H9 (cell line): ENCODE results near the gene ADAM8. TPM values are rescaled to one million over a fixed set of nuclear protein-coding genes. Genes with fewer than 3 reads are reported as not detected.
A peak's percentile ranks its signal among the peaks of the same experiment; 100 is the strongest.

Source experiments
- DNase-seq: peaks from one replicate; pipeline ENCODE4 v3.0.0-alpha.2; 2017
- H2AFZ ChIP-seq: one replicate; pipeline ENCODE4 v1.6.1; 2013; ENCODE audit warnings: mild to moderate bottlenecking, low read length, control low read depth, moderate library complexity
- H2AK5ac ChIP-seq: 2 replicates; pipeline ENCODE4 v1.6.1; 2013; ENCODE audit warnings: low read length, control low read depth, mixed read lengths; ENCODE audit not compliant: insufficient read length
- H2BK120ac ChIP-seq: one replicate; pipeline ENCODE4 v1.6.1; 2013; ENCODE audit warnings: low read depth, mild to moderate bottlenecking, low read length, control low read depth, inconsistent platforms; ENCODE audit not compliant: poor library complexity, severe bottlenecking
- H2BK12ac ChIP-seq: 2 replicates; pipeline ENCODE4 v1.6.1; 2013; ENCODE audit warnings: low read length, control low read depth, mixed read lengths, low read depth; ENCODE audit not compliant: insufficient read length
- H2BK15ac ChIP-seq: 2 replicates; pipeline ENCODE4 v1.6.1; 2013; ENCODE audit warnings: low read depth, low read length, control low read depth
- H2BK20ac ChIP-seq: one replicate; pipeline ENCODE4 v1.6.1; 2013; ENCODE audit warnings: low read depth, mild to moderate bottlenecking, low read length, control low read depth, inconsistent platforms; ENCODE audit not compliant: poor library complexity, severe bottlenecking
- H2BK5ac ChIP-seq: 2 replicates; pipeline ENCODE4 v1.6.1; 2013; ENCODE audit warnings: low read length, control low read depth, mixed read lengths; ENCODE audit not compliant: insufficient read length
- H3K14ac ChIP-seq: 2 replicates; pipeline ENCODE4 v1.6.1; 2013; ENCODE audit warnings: low read length, control low read depth; ENCODE audit not compliant: insufficient read depth
- H3K18ac ChIP-seq: 2 replicates; pipeline ENCODE4 v1.6.1; 2013; ENCODE audit warnings: low read depth, mild to moderate bottlenecking, mixed read lengths, low read length, control low read depth; ENCODE audit not compliant: insufficient read length
- H3K23ac ChIP-seq: 2 replicates; pipeline ENCODE4 v1.6.1; 2013; ENCODE audit warnings: low read length, control low read depth, mixed read lengths, low read depth; ENCODE audit not compliant: insufficient read length
- H3K23me2 ChIP-seq: 2 replicates; pipeline ENCODE4 v1.6.1; 2013; ENCODE audit warnings: low read depth, mild to moderate bottlenecking, mixed read lengths, low read length, control low read depth; ENCODE audit not compliant: insufficient read length, poor library complexity, severe bottlenecking
- H3K27ac ChIP-seq: 2 replicates; pipeline ENCODE4 v1.5.1; 2013; ENCODE audit warnings: low read length, control low read depth, mixed read lengths, low read depth; ENCODE audit not compliant: insufficient read length
- H3K27me3 ChIP-seq: 2 replicates; pipeline ENCODE4 v1.6.1; 2013; ENCODE audit warnings: low read length, control low read depth, inconsistent platforms; ENCODE audit not compliant: insufficient read depth
- H3K4ac ChIP-seq: 2 replicates; pipeline ENCODE4 v1.6.1; 2013; ENCODE audit warnings: low read depth, mild to moderate bottlenecking, control low read depth, inconsistent platforms, low read length, moderate library complexity
- H3K4me1 ChIP-seq: 2 replicates; pipeline ENCODE4 v1.6.1; 2013; ENCODE audit warnings: low read length, control low read depth, inconsistent platforms; ENCODE audit not compliant: insufficient read depth
- H3K4me2 ChIP-seq: 2 replicates; pipeline ENCODE4 v1.6.1; 2013; ENCODE audit warnings: low read length, control low read depth, mixed read lengths; ENCODE audit not compliant: insufficient read length, insufficient read depth
- H3K56ac ChIP-seq: 2 replicates; pipeline ENCODE4 v1.6.1; 2013; ENCODE audit warnings: low read depth, mild to moderate bottlenecking, mixed read lengths, low read length, control low read depth; ENCODE audit not compliant: insufficient read length
- H3K79me1 ChIP-seq: 2 replicates; pipeline ENCODE4 v1.6.1; 2013; ENCODE audit warnings: low read depth, mild to moderate bottlenecking, moderate library complexity, low read length, control low read depth, inconsistent platforms; ENCODE audit not compliant: insufficient read depth, poor library complexity, severe bottlenecking
- H3K79me2 ChIP-seq: 2 replicates; pipeline ENCODE4 v1.6.1; 2013; ENCODE audit warnings: low read length, control low read depth, inconsistent platforms; ENCODE audit not compliant: insufficient read depth
- H3K9ac ChIP-seq: 2 replicates; pipeline ENCODE4 v1.6.1; 2013; ENCODE audit warnings: low read length, control low read depth, mixed read lengths; ENCODE audit not compliant: insufficient read length; ENCODE audit errors: extremely low read depth
- H3K9me3 ChIP-seq: one replicate; pipeline ENCODE4 v1.6.1; 2013; ENCODE audit warnings: low read depth, low read length, inconsistent platforms; ENCODE audit not compliant: control insufficient read depth
- H3T11ph ChIP-seq: one replicate; pipeline ENCODE4 v1.6.1; 2013; ENCODE audit warnings: mild to moderate bottlenecking, low read length, control low read depth, inconsistent platforms
- H4K20me1 ChIP-seq: one replicate; pipeline ENCODE4 v1.6.1; 2013; ENCODE audit not compliant: control insufficient read depth, insufficient read length, insufficient read depth
- H4K5ac ChIP-seq: 2 replicates; pipeline ENCODE4 v1.6.1; 2013; ENCODE audit warnings: low read depth, mild to moderate bottlenecking, mixed read lengths, low read length, control low read depth; ENCODE audit not compliant: insufficient read length
- H4K8ac ChIP-seq: replicated peaks from 2 replicates; pipeline ENCODE4 v1.6.1; 2013; ENCODE audit warnings: low read length, control low read depth, mixed read lengths, low read depth; ENCODE audit not compliant: insufficient read length
- H4K91ac ChIP-seq: 2 replicates; pipeline ENCODE4 v1.6.1; 2013; ENCODE audit warnings: low read depth, mild to moderate bottlenecking, moderate library complexity, mixed read lengths, low read length, control low read depth; ENCODE audit not compliant: insufficient read length
- H3K27ac Mint-ChIP-seq, 3 experiments: 2 replicates in 2 of 3; 3 replicates in 1 of 3; pipeline ENCODE4 v1.8.0; 2020 to 2021; ENCODE audit warnings: mixed read lengths in 3 of 3, mild to moderate bottlenecking in 1 of 3, moderate library complexity in 1 of 3
- H3K27me3 Mint-ChIP-seq: 2 replicates; pipeline ENCODE4 v1.8.0; 2021; ENCODE audit warnings: low read depth, mild to moderate bottlenecking, moderate library complexity, mixed read lengths
- H3K36me3 Mint-ChIP-seq, 3 experiments: 2 replicates in 2 of 3; 3 replicates in 1 of 3; pipeline ENCODE4 v1.8.0; 2020 to 2021; ENCODE audit warnings: low read depth in 3 of 3, mixed read lengths in 3 of 3; ENCODE audit not compliant: insufficient read depth in 1 of 3
- H3K4me1 Mint-ChIP-seq, 2 experiments: 2 replicates each; pipeline ENCODE4 v1.8.0; 2020; ENCODE audit warnings: mixed read lengths in 2 of 2
- H3K4me3 Mint-ChIP-seq, 2 experiments: 2 replicates in 1 of 2; 3 replicates in 1 of 2; pipeline ENCODE4 v1.8.0; 2020 to 2021; ENCODE audit warnings: mild to moderate bottlenecking in 2 of 2, mixed read lengths in 2 of 2, moderate library complexity in 1 of 2
- H3K9me3 Mint-ChIP-seq, 2 experiments: 2 replicates in 1 of 2; 3 replicates in 1 of 2; pipeline ENCODE4 v1.8.0; 2020; ENCODE audit warnings: mild to moderate bottlenecking in 2 of 2, mixed read lengths in 2 of 2, moderate library complexity in 1 of 2
- CTCF ChIP-seq: fragments of 200-600 bp; sonication (generic); conservative IDR thresholded peaks from 3 replicates; pipeline ENCODE4 v1.8.0; 2021; ENCODE audit warnings: antibody characterized with exemption, mild to moderate bottlenecking
- WGBS: extraction: QIAGEN DNeasy Blood & Tissue Kit; methylation state at CpG from one replicate; pipeline ENCODE4 v1.1.7; 2013; ENCODE audit warnings: missing lambda C conversion rate, low lambda C conversion rate, mixed read lengths; ENCODE audit not compliant: insufficient read length; ENCODE audit errors: extremely low coverage; 5-methylcytosine and 5-hydroxymethylcytosine counted together
- total RNA-seq: library from RNA; stranded (reverse); gene quantifications from 2 replicates; pipeline ENCODE4 v1.2.1, GENCODE V29; 2021

ADAM8 gene
- total RNA-seq, 1 experiment from 2014 or later = 5.4 TPM

GRCh38 chr10:133254421-133255120, 22.1 kb downstream of the ADAM8 start:
- Histone ChIP-seq H4K91ac (no peak overlapping the region), H3K27me3 (no peaks in the 10 kb centered on the region), H3K14ac (no peak overlapping the region), H4K8ac (no peak overlapping the region), H2AFZ (no peak overlapping the region), H3K9me3 (no peaks in the 10 kb centered on the region), H2BK5ac (no peak overlapping the region), H3K4me1 (no peaks in the 10 kb centered on the region), H3K18ac (no peak overlapping the region), H3K79me2 (no peaks in the 10 kb centered on the region), H3K23ac (no peak overlapping the region), H4K20me1 (no peaks in the 10 kb centered on the region), H2BK15ac (no peak overlapping the region), H2BK20ac (no peak overlapping the region), H2AK5ac (no peak overlapping the region), H2BK12ac (no peak overlapping the region), H3K4me2 (no peak overlapping the region), H3T11ph (no peak overlapping the region), H4K5ac (no peak overlapping the region), H3K9ac (no peak overlapping the region), H2BK120ac (no peak overlapping the region), H3K56ac (no peak overlapping the region), H3K27ac (no peak overlapping the region), H3K79me1 (no peaks in the 10 kb centered on the region), H3K4ac (no peak overlapping the region), H3K23me2 (no peaks in the 10 kb centered on the region)
- Mint-ChIP-seq H3K9me3 (no peaks in the 10 kb centered on the region; a peak in 2 of 5 replicates), H3K36me3 (no peaks in the 10 kb centered on the region), H3K4me1 (peaks cover 8 to 21% of the 10 kb centered on the region in 2 experiments), H3K4me3 (no peak overlapping the region; a peak in 2 of 5 replicates), H3K27ac (peak overlapping the region in 1 of 3 experiments; percentile 7; a peak in 1 of 7 replicates), H3K27me3 (peaks cover 6% of the 10 kb centered on the region)
- DNase-seq = no peak
- no peak for TF ChIP-seq CTCF
- WGBS = no CpG with 5 or more reads among the region's 13 CpGs
